Stomach (tissue), 4 donors: ENCODE measurements around the gene OLFML2A.

Experiments used
- EP300 ChIP-seq: sonication (generic); formaldehyde crosslinking; IDR thresholded peaks from one replicate; pipeline ENCODE4 v1.6.1; 2017; ENCODE audit warnings: antibody characterized with exemption
- POLR2A ChIP-seq, 4 donors: fragments of 450-650 bp; IDR thresholded peaks; one replicate each; pipeline ENCODE4 v1.6.1; 2016; ENCODE audit warnings: antibody characterized with exemption in 4 of 4, control low read depth in 2 of 4, mild to moderate bottlenecking in 1 of 4, moderate library complexity in 1 of 4
- POLR2AphosphoS5 ChIP-seq, 3 donors: sonication (generic); formaldehyde crosslinking; IDR thresholded peaks; one replicate each; pipeline ENCODE4 v1.6.1; 2016; ENCODE audit warnings: antibody characterized with exemption in 3 of 3
- TF ChIP-seq, protein P1 (sequence below), 7 experiments: fragments of 450-650 bp in 4 of 7; fragments of 200-600 bp in 3 of 7; sonication (generic) in 3 of 7; IDR thresholded peaks; one replicate each; pipeline ENCODE4 v1.5.1; 2016 to 2019; ENCODE audit warnings: antibody characterized with exemption in 7 of 7, control low read depth in 2 of 7, mild to moderate bottlenecking in 1 of 7

DNA sequence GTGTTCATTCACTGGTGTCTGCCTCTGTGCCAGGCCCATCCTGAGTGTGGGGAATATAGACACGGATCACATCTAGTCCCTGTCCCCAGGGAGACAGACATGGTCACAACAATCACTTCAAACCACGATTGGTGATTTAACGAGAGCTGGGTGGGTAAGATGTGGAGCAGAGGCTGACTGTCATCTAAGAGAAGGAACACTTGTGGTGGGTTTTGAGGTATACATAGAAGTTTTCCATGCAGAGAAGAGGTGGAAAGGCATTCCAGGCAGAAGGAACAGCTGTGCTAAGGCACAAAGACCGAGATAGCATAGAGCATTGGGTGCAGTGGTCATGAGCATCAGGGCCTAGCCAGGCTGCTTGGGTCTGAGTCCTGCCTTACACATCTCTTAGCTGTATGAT lies 53.7 kb downstream of the OLFML2A start:
- TF ChIP-seq, protein P1, sequence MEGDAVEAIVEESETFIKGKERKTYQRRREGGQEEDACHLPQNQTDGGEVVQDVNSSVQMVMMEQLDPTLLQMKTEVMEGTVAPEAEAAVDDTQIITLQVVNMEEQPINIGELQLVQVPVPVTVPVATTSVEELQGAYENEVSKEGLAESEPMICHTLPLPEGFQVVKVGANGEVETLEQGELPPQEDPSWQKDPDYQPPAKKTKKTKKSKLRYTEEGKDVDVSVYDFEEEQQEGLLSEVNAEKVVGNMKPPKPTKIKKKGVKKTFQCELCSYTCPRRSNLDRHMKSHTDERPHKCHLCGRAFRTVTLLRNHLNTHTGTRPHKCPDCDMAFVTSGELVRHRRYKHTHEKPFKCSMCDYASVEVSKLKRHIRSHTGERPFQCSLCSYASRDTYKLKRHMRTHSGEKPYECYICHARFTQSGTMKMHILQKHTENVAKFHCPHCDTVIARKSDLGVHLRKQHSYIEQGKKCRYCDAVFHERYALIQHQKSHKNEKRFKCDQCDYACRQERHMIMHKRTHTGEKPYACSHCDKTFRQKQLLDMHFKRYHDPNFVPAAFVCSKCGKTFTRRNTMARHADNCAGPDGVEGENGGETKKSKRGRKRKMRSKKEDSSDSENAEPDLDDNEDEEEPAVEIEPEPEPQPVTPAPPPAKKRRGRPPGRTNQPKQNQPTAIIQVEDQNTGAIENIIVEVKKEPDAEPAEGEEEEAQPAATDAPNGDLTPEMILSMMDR (IDR thresholded peaks at IDR 0.05), result no peak
- TF ChIP-seq POLR2A (IDR thresholded peaks at IDR 0.05), result no peak
- TF ChIP-seq EP300, result no peak
- no peak for TF ChIP-seq POLR2AphosphoS5 (IDR thresholded peaks at IDR 0.05)
